ENCODE results near the gene SF3B3. TPM values are rescaled to one million over a fixed set of nuclear protein-coding genes. Genes with fewer than 3 reads are reported as not detected.

SF3B3 gene
- polyA plus RNA-seq, 1 of the 3 experiments (the other 2 are of a cell fraction): 81.7 TPM

GRCh38 chr16:70605283-70605657, 81.7 kb downstream of the SF3B3 start:
- no peak overlapping the region for H3K27ac ChIP-seq (ENCODE audit: low read depth in 2 of 2, low read length in 1 of 2)
- no peak overlapping the region for H3K9ac ChIP-seq
- DNase-seq: no peak
- H3K36me3 ChIP-seq (replicated peaks in 1 of 2; ENCODE audit: control insufficient read depth in 1 of 2, insufficient read depth in 2 of 2, low read length in 1 of 2): no peaks in the 10 kb centered on the region
- no peaks in the 10 kb centered on the region for H4K20me1 ChIP-seq (ENCODE audit: insufficient read depth)
- H3K9me3 ChIP-seq: no peaks in the 10 kb centered on the region
- H3K4me2 ChIP-seq: no peak overlapping the region
- no peaks in the 10 kb centered on the region for H3K4me1 ChIP-seq (ENCODE audit: control insufficient read depth in 1 of 2, insufficient read depth in 2 of 2, low read depth in 1 of 2, low read length in 1 of 2)
- no peak for TF ChIP-seq FOXJ3 (CRISPR knock-in tag; IDR thresholded peaks at IDR 0.05)
- TF ChIP-seq EP300 (IDR thresholded peaks at IDR 0.05; ENCODE audit: borderline replicate concordance in 1 of 2, low read depth in 1 of 2, low read length in 1 of 2): no peak
- TF ChIP-seq RAD21 (IDR thresholded peaks at IDR 0.05; ENCODE audit: low read length): no peak
- TF ChIP-seq MXI1 (IDR thresholded peaks at IDR 0.05; ENCODE audit: low read depth, low read length): no peak
- no peak for TF ChIP-seq YY1 (IDR thresholded peaks at IDR 0.05; ENCODE audit: low read depth)
- TF ChIP-seq ZBTB33 (IDR thresholded peaks at IDR 0.05; ENCODE audit: borderline replicate concordance, low read depth): no peak
- TF ChIP-seq JUND (IDR thresholded peaks at IDR 0.05): no peak
- no peak for TF ChIP-seq REST (IDR thresholded peaks at IDR 0.05; ENCODE audit: low read depth, low read length)
- TF ChIP-seq NFIC (IDR thresholded peaks at IDR 0.05; ENCODE audit: borderline replicate concordance): no peak
- TF ChIP-seq SIN3A (IDR thresholded peaks at IDR 0.05; ENCODE audit: borderline replicate concordance, low read depth, low read length): no peak
- no peak for TF ChIP-seq TEAD4 (IDR thresholded peaks at IDR 0.05; ENCODE audit: borderline replicate concordance, insufficient read depth)
- no peak for TF ChIP-seq TAF1 (IDR thresholded peaks at IDR 0.05; ENCODE audit: borderline replicate concordance, low read depth, low read length)
- TF ChIP-seq POLR2AphosphoS5 (IDR thresholded peaks at IDR 0.05; ENCODE audit: low read depth, low read length): no peak
- H3K9me2 ChIP-seq: no peaks in the 10 kb centered on the region
- no peaks in the 10 kb centered on the region for H3F3A ChIP-seq (replicated peaks; ENCODE audit: insufficient read depth)
- ChIA-PET CTCF (interaction anchor here (1.2 kb wide), 1 partner anchor 55 kb away, joined by 3 read pairs; no protein-coding TSS in a partner anchor), POLR2A (no interaction called here)
- WGBS (ENCODE audit: low lambda C conversion rate): 92% methylated on average over 1 of the region's 1 CpG
- H2AFZ ChIP-seq (ENCODE audit: low read depth): no peak overlapping the region
- no peaks in the 10 kb centered on the region for H3K27me3 ChIP-seq (ENCODE audit: insufficient read depth)
- H3K79me2 ChIP-seq (ENCODE audit: insufficient read depth): no peaks in the 10 kb centered on the region
- H3K4me3 ChIP-seq (ENCODE audit: low read depth in 2 of 2, low read length in 1 of 2): no peak overlapping the region

GRCh38 chr16:70608521-70608920, 84.9 kb downstream of the SF3B3 start:
- no peak overlapping the region for H3K27ac ChIP-seq (ENCODE audit: low read depth in 2 of 2, low read length in 1 of 2)
- no peaks in the 10 kb centered on the region for H3K36me3 ChIP-seq (replicated peaks in 1 of 2; ENCODE audit: control insufficient read depth in 1 of 2, insufficient read depth in 2 of 2, low read length in 1 of 2)
- no peak overlapping the region for H3K9ac ChIP-seq
- POLR2A ChIA-PET: no interaction called here
- no peaks in the 10 kb centered on the region; a peak in 1 of 4 replicates for H3K4me1 ChIP-seq (ENCODE audit: control insufficient read depth in 1 of 2, insufficient read depth in 2 of 2, low read depth in 1 of 2, low read length in 1 of 2)
- H3K9me2 ChIP-seq: no peaks in the 10 kb centered on the region
- CTCF ChIA-PET: no interaction called here
- no peak overlapping the region for H2AFZ ChIP-seq (ENCODE audit: low read depth)
- H4K20me1 ChIP-seq (ENCODE audit: insufficient read depth): no peaks in the 10 kb centered on the region
- no peak overlapping the region for H3K4me2 ChIP-seq
- no peaks in the 10 kb centered on the region for H3K27me3 ChIP-seq (ENCODE audit: insufficient read depth)
- WGBS (ENCODE audit: low lambda C conversion rate): 92% methylated on average over 5 of the region's 7 CpGs
- H3K79me2 ChIP-seq (ENCODE audit: insufficient read depth): no peaks in the 10 kb centered on the region
- DNase-seq: no peak
- no peak overlapping the region for H3K4me3 ChIP-seq (ENCODE audit: low read depth in 2 of 2, low read length in 1 of 2)
- no peaks in the 10 kb centered on the region for H3F3A ChIP-seq (replicated peaks; ENCODE audit: insufficient read depth)
- no peaks in the 10 kb centered on the region for H3K9me3 ChIP-seq
- TF ChIP-seq JUND (IDR thresholded peaks at IDR 0.05) (no peak), POLR2AphosphoS5 (IDR thresholded peaks at IDR 0.05; ENCODE audit: low read depth, low read length) (no peak), SMC3 (IDR thresholded peaks at IDR 0.05; ENCODE audit: low read depth, low read length) (no peak), IRF3 (IDR thresholded peaks at IDR 0.05; ENCODE audit: low read depth, low read length) (no peak), REST (IDR thresholded peaks at IDR 0.05; ENCODE audit: low read depth, low read length) (no peak), SIN3A (IDR thresholded peaks at IDR 0.05; ENCODE audit: borderline replicate concordance, low read depth, low read length) (no peak), FOXM1 (IDR thresholded peaks at IDR 0.05; ENCODE audit: low read depth) (no peak), NFIC (IDR thresholded peaks at IDR 0.05; ENCODE audit: borderline replicate concordance) (no peak)

Data from SK-N-SH (cell line).